H1 (cell line): ENCODE results near the gene UHRF2. TPM values are rescaled to one million over a fixed set of nuclear protein-coding genes. Genes with fewer than 3 reads are reported as not detected.
A peak's percentile ranks its signal among the peaks of the same experiment; 100 is the strongest.

Experiments
- CBX5 ChIP-seq: fragments of 300-800, 300-1000 bp; sonication (generic); IDR thresholded peaks from 2 replicates; pipeline ENCODE4 v1.7.1; 2016; ENCODE audit warnings: antibody characterized with exemption, low read length, low read depth
- EZH2 ChIP-seq: fragments of 200-600 bp; sonication (generic); IDR thresholded peaks from 2 replicates; pipeline ENCODE4 v1.7.1; 2012; ENCODE audit warnings: low read depth, mild to moderate bottlenecking, moderate library complexity, low read length, inconsistent platforms; ENCODE audit not compliant: severe bottlenecking
- KDM5A ChIP-seq: fragments of 200-600 bp; IDR thresholded peaks from 2 replicates; pipeline ENCODE4 v1.7.1; 2012; ENCODE audit warnings: mild to moderate bottlenecking, low read length, inconsistent platforms, mixed read lengths
- MAFK ChIP-seq: IDR thresholded peaks from 2 replicates; pipeline ENCODE4 v1.6.1; 2012; ENCODE audit warnings: low read depth, mild to moderate bottlenecking, improper control_type of control experiment, low read length
- RAD21 ChIP-seq, 2 experiments: IDR thresholded peaks in 1 of 2; conservative IDR thresholded peaks in 1 of 2; 2 replicates each; pipeline ENCODE4 v1.6.1; 2011; ENCODE audit warnings: low read depth in 2 of 2, low read length in 2 of 2, improper control_type of control experiment in 1 of 2, inconsistent platforms in 1 of 2, mild to moderate bottlenecking in 1 of 2, moderate library complexity in 1 of 2
- SAP30 ChIP-seq: fragments of 300-600 bp; sonication (generic); IDR thresholded peaks from 2 replicates; pipeline ENCODE4 v1.7.1; 2012; ENCODE audit warnings: low read length, moderate library complexity, mild to moderate bottlenecking, inconsistent platforms; ENCODE audit not compliant: insufficient read depth, insufficient replicate concordance
- SIRT6 ChIP-seq: IDR thresholded peaks from one replicate; pipeline ENCODE4 v1.7.1; 2012; ENCODE audit warnings: low read length, inconsistent platforms
- SP1 ChIP-seq: IDR thresholded peaks from 2 replicates; pipeline ENCODE4 v1.6.1; 2011; ENCODE audit warnings: low read depth, low read length
- SP4 ChIP-seq: IDR thresholded peaks from 2 replicates; pipeline ENCODE4 v1.6.1; 2012; ENCODE audit warnings: low read length, inconsistent platforms
- polyA plus RNA-seq, 7 experiments: library from polyadenylated mRNA; depleted of rRNA in 3 of 7; stranded (reverse) in 5 of 7; unstranded in 2 of 7; fragments of >200 nt in 5 of 7; fragments of 200-250 nt in 2 of 7; gene quantifications; 1 replicate in 5 of 7; 2 replicates in 1 of 7; 4 replicates in 1 of 7; pipeline versions ENCODE4 v1.2.1 to v1.2.3, GENCODE V29; 2011 to 2013; ENCODE audit warnings: missing spikeins in 2 of 7, mixed read lengths in 2 of 7
- total RNA-seq: library from RNA; stranded (reverse); fragmentation: NEBNext Ultra II Directional; extraction: Animal tissue kit (Norgen Biotek cat#: 25700); gene quantifications from 2 replicates; pipeline ENCODE4 v1.2.1, GENCODE V29; 2021
- TF ChIP-seq, protein P1 (sequence below): fragments of 300-600 bp; sonication (generic); IDR thresholded peaks from 2 replicates; pipeline ENCODE4 v1.7.1; 2012; ENCODE audit warnings: low read length, moderate library complexity, mild to moderate bottlenecking, inconsistent platforms; ENCODE audit not compliant: insufficient replicate concordance

Gene UHRF2
- total and polyA plus RNA-seq, 2 of the 8 experiments (the other 6 are each of a cell fraction or from before 2014, with no cell fraction given): 31.8 to 48.0 TPM

- TF ChIP-seq KDM5A (no peak), CBX5 (no peak), SIRT6 (no peak), SAP30 (no peak), EZH2 (no peak), SP4 (no peak; the same call in 1 of the 2 replicates), SP1 (peak; percentile 34), MAFK (no peak), RAD21 (IDR thresholded peaks at IDR 0.05 in 1 of 2, conservative IDR thresholded peaks at IDR 0.05 in 1 of 2; ENCODE audit: low read depth in 2 of 2, low read length in 2 of 2) (no peak)
- TF ChIP-seq, protein P1, sequence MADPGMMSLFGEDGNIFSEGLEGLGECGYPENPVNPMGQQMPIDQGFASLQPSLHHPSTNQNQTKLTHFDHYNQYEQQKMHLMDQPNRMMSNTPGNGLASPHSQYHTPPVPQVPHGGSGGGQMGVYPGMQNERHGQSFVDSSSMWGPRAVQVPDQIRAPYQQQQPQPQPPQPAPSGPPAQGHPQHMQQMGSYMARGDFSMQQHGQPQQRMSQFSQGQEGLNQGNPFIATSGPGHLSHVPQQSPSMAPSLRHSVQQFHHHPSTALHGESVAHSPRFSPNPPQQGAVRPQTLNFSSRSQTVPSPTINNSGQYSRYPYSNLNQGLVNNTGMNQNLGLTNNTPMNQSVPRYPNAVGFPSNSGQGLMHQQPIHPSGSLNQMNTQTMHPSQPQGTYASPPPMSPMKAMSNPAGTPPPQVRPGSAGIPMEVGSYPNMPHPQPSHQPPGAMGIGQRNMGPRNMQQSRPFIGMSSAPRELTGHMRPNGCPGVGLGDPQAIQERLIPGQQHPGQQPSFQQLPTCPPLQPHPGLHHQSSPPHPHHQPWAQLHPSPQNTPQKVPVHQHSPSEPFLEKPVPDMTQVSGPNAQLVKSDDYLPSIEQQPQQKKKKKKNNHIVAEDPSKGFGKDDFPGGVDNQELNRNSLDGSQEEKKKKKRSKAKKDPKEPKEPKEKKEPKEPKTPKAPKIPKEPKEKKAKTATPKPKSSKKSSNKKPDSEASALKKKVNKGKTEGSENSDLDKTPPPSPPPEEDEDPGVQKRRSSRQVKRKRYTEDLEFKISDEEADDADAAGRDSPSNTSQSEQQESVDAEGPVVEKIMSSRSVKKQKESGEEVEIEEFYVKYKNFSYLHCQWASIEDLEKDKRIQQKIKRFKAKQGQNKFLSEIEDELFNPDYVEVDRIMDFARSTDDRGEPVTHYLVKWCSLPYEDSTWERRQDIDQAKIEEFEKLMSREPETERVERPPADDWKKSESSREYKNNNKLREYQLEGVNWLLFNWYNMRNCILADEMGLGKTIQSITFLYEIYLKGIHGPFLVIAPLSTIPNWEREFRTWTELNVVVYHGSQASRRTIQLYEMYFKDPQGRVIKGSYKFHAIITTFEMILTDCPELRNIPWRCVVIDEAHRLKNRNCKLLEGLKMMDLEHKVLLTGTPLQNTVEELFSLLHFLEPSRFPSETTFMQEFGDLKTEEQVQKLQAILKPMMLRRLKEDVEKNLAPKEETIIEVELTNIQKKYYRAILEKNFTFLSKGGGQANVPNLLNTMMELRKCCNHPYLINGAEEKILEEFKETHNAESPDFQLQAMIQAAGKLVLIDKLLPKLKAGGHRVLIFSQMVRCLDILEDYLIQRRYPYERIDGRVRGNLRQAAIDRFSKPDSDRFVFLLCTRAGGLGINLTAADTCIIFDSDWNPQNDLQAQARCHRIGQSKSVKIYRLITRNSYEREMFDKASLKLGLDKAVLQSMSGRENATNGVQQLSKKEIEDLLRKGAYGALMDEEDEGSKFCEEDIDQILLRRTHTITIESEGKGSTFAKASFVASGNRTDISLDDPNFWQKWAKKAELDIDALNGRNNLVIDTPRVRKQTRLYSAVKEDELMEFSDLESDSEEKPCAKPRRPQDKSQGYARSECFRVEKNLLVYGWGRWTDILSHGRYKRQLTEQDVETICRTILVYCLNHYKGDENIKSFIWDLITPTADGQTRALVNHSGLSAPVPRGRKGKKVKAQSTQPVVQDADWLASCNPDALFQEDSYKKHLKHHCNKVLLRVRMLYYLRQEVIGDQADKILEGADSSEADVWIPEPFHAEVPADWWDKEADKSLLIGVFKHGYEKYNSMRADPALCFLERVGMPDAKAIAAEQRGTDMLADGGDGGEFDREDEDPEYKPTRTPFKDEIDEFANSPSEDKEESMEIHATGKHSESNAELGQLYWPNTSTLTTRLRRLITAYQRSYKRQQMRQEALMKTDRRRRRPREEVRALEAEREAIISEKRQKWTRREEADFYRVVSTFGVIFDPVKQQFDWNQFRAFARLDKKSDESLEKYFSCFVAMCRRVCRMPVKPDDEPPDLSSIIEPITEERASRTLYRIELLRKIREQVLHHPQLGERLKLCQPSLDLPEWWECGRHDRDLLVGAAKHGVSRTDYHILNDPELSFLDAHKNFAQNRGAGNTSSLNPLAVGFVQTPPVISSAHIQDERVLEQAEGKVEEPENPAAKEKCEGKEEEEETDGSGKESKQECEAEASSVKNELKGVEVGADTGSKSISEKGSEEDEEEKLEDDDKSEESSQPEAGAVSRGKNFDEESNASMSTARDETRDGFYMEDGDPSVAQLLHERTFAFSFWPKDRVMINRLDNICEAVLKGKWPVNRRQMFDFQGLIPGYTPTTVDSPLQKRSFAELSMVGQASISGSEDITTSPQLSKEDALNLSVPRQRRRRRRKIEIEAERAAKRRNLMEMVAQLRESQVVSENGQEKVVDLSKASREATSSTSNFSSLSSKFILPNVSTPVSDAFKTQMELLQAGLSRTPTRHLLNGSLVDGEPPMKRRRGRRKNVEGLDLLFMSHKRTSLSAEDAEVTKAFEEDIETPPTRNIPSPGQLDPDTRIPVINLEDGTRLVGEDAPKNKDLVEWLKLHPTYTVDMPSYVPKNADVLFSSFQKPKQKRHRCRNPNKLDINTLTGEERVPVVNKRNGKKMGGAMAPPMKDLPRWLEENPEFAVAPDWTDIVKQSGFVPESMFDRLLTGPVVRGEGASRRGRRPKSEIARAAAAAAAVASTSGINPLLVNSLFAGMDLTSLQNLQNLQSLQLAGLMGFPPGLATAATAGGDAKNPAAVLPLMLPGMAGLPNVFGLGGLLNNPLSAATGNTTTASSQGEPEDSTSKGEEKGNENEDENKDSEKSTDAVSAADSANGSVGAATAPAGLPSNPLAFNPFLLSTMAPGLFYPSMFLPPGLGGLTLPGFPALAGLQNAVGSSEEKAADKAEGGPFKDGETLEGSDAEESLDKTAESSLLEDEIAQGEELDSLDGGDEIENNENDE: no peak
These were observed at the start of gene UHRF2 (continued) for GRCh38 chr9:6412487-6413364.
